ENCODE results near the gene ISL2. TPM values are rescaled to one million over a fixed set of nuclear protein-coding genes. Genes with fewer than 3 reads are reported as not detected.
A peak's percentile ranks its signal among the peaks of the same experiment; 100 is the strongest.
"Not testable (repeated sequence)": the region's sequence is repeated elsewhere in the genome, so short reads cannot be mapped to it uniquely, and the experiment has no call there.

ISL2 gene
- 1.1 TPM for polyA plus RNA-seq (2013, experiment 1 of 2; ENCODE audit: insufficient read length)
- 0.63 TPM for polyA plus RNA-seq (2013, experiment 2 of 2; ENCODE audit: insufficient read length)

DNA sequence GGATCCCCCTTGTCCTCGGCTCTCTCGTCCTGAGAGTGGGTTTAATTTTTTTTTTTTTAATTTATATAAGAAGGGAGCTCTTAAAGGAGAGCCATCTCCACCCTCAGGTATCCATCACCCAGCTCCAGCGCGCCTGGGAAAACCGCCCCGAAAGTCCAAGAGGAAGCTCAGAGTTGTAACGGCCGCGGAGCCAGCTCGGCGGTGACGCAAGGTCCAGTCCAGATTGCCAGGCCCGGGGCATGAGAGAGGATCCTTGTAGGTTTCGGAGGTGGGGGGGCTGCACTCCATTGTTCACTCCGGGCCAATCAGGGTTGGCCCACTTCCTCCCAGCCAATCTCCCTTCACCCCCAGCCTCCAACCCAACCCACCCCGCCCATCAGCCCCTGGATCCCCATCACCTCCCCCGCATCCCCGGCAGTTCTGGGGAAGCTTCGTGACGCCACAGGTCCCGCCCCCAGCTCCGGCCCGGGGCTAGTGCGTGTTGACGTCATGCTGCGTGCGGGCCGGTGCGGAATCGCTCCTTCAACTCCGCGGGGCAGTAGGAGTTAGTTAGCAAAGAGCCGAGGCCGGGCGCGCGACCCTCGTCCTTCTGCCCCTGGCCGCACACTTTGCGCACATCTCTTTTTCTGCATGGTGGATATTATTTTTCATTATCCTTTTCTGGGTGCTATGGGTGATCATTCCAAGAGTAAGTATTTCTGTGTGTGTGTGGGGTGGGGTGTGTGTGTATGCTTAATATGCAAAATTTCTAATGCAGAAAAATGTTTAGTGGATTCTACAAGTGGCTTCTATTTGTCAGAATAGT is at the start of gene ISL2:
Gene ISL2 (plus strand): TSS at position 520 of the 805 bp plus-strand sequence. CDS start 111 bp downstream, at position 631.
- DNase-seq, result peak; percentile 92

DNA sequence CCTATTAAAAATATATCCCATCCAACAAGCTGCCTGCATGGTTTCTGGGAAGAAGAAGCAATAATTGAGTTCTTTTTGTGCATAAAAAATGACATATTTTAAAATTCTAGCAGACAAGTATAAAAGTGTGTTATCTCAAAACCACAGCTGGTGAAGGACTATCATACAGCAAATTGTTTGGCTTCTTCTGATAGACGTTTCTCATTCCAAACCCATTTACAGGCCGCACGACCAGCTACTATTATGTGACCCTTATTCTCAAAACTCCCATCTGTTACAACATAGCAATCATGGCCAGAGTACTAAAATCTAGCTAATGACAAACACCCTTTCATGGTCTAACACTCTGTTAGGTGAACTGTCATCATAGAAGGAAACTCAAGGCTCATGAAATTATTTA is 47.0 kb upstream of the ISL2 start:
- no peak for DNase-seq

DNA sequence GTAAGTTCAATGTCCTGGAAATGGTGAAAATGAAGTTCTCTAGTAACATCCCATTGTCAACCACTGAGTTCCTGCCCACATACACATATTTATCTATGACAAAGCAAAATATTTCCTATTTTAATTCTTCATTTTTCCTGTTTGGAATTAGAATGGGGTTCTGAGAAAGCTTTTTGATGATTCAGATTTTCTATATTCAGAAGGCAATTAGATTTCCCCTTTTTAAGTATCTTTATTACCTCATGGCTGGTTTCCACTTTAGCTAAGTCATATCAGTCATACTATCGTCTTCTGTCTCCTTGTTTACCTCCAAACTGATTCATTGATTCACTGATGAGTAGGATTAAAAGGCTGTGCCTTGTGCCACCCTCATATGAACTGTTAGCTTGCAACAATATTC is 43.2 kb upstream of the ISL2 start:
- DNase-seq, result peak; percentile 5

DNA sequence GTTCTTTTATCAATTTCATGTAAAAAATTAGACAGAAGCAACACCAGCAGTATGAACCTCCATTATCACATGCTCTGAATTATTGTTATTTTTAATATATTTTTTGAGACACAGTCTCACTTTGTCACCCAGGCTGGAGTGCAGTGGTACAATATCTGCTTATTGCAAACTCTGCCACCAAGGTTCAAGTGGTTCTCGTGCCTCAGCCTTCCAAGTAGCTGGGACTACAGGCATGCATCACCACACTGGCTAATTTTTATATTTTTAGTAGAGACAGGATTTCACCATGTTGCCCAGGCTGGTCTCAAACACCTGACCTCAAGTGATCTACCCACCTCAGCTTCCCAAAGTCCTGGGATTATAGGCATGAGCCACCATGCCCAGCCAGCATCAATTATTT is 42.1 kb upstream of the ISL2 start:
- DNase-seq, result not testable (repeated sequence)

DNA sequence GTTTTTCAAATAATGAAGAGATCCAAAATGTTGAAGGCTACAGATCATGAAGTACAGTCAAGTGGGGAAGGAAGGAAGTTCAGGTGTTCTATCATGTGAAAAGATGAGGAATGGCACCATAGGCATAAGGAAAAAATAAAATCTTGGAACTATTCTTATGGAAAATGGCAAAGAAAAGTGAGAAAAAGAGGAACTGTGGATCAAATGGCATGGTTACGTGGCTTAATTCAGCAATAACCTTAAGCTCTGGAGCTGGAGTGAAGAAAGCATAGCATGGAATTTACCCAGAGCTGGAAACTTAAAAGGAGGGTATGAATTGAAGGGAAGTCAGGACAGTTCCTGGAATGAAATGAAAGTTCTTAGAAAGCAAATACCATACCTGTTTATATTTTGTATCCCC is 39.7 kb upstream of the ISL2 start:
- no peak for DNase-seq

DNA sequence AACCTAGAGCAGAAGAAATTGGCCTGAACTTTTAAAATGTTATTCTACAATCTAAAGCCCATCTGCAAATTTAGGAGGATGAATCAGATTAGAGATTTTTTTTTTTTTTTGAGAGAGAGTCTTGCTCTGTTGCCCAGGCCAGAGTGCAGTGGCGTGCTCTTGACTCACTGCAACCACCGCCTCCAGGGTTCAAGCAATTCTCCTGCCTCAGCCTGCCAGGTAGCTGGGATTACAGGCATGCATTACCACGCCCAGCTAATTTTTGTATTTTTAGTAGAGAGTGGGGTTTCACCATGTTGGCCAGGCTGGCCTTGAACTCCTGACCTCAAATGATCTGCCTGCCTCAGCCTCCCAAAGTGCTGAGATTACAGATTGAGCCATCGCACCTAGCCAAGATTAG is 38.6 kb upstream of the ISL2 start:
- DNase-seq, result not testable (repeated sequence)

DNA sequence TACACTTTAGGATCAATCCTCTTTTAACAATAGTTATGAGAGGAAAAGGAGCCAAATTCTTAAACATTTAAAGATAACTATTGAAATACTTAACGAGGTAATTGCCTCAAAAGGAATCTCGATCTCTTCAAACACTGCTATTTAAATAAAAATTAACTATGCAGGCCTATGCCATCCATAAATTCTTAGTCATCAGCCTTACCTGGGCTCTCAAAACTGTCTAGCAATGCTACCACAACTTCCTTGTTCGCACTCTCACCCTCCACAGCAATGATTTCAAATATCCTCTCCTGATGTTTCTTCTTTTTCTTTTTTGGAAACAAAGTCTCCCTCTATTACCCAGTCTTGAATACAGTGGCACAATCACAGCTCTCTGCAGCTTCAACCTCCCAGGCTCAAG is 37.6 kb upstream of the ISL2 start:
- DNase-seq, result no peak

DNA sequence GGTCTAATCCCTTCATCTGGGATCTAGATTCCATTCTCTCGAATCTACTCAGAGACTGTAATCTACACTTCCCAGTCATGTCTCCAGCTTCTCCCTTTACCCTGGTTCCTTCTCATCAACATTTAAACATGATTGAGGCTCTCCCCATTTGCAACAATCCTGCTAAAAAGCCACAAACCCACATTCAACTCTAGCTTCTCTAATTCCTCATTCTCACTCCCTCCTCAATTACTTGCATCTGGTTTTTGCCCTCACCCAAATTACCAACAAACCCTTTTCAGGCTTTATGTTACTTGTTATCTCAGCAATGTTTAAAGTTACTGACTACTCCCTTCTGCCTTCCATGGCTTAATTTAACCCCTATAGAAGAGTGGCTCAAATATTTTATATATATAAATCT is 36.8 kb upstream of the ISL2 start:
- no peak for DNase-seq

DNA sequence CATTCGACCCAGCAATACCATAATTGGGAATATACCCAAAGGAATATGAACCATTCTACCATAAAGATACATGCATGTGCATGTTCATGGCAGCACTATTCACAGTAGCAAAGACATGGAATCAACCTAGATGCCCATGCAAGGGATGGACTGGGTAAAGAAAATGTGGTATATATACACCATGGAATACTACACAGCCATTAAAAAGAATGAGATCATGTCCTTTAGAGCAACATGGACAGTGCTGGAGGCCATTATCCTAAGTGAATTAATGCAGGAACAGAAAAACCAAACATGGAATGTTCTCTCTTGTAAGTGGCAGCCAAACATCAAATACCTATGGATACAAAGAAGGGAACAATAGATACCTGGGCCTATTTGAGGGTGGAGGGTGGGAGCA is 32.7 kb upstream of the ISL2 start:
- no peak for DNase-seq

DNA sequence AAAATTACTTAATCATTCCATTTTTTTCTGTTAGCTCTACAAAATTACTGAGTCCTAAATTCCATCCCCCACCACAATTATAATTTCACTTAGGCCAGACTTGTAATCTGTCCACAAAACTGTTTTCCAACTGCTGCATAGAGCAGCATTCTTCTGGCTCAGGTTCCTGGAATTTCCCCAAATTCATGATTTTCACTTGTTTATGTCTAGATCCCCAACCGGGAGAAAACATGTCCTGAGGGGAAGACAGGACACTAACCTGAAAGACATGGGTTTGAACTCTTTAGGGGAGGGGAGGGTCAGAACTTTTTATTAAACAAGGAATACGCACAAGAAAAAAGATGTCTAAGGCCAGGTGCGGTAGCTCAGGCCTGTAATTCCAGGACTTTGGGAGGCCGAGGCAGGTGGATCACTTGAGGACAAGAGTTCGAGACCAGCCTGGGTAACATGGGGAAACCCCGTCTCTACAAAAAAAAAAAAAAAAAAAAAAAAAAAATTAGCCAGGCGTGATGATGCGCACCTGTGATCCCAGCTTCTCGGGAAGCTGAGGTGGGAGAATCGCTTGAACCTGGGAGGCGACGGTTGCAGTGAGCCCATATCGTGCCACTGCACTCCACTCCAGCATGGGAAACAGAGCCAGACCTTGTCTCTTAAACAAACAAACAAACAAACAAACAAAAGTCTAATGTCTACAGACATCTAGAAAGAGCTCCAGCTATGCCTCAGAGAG is 26.8 kb upstream of the ISL2 start:
- DNase-seq, result no peak

DNA sequence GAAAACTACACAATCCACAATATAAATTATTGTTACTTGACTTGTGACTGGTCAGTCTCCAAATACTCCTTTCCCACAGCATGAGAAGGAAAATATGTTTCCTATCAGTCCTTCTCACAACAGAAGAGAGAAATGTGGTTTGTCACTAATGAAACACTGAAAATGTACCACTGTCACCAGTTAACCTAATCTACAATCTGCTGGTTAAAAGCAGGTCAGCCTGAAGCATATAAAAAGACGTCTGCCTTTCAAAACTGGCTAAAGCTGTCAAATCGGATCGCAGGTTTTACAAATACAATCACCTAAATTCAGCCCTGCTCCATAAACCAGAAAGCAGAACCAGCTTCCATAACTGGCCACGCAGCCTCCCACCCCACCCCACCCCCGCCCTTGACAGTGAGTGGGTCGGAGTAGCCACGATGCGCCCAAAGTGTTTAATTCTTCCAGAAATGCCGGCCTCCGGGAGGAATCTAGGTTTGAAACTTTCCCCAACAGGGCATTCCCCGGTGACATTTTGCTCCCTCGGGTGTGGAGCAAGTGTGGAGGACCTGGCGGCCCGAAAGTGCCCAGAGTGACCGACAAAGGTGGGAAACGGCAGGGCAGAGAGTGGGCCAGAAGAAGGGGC is 26.0 kb upstream of the ISL2 start:
- DNase-seq, result peak; percentile 14

DNA sequence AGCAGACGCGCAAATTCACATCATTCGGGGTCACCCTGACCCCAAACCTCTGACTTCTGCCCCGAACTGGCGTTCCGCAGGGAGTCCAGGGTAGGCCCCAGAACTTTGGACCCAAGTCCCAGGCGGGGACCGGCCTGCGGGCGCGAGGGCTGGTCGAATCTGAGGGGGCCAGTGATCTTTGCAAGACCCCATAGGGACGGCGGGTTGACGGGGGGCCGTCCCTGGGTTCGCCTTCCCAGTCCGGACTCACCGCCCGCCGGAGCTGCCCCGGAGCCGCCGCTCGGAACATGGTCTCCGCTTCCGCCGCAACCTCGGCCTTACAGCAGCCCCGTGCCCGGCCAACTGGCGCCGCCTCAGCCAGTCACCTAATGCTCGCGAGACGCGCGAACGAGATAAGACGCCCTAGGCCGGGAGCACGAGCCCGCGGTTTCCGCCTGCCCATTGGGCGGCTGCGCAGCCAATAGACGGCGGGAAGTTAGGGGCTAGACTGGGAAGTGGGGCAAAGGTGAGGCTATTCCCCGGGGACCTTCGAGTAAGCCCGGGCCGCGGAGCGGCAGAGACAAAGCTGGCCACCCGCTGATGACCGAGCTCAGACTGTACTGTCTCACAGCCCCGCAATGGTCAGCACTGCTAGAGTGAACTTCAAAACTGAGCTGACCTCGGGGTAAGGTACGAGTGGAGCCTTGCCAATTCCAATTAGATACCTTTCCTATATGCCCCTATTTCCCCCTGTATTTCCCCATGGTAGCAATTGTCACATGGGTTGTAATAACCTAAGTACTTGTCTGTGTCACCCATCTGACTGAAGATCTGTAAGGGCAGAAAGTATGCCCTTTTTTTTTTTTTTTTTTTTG is 25.2 kb upstream of the ISL2 start, which contains the start of gene ETFA:
Gene ETFA (minus strand): TSS at position 370 of the 854 bp plus-strand sequence. CDS start 81 bp downstream, at position 289.
- peak; percentile 98 for DNase-seq

DNA sequence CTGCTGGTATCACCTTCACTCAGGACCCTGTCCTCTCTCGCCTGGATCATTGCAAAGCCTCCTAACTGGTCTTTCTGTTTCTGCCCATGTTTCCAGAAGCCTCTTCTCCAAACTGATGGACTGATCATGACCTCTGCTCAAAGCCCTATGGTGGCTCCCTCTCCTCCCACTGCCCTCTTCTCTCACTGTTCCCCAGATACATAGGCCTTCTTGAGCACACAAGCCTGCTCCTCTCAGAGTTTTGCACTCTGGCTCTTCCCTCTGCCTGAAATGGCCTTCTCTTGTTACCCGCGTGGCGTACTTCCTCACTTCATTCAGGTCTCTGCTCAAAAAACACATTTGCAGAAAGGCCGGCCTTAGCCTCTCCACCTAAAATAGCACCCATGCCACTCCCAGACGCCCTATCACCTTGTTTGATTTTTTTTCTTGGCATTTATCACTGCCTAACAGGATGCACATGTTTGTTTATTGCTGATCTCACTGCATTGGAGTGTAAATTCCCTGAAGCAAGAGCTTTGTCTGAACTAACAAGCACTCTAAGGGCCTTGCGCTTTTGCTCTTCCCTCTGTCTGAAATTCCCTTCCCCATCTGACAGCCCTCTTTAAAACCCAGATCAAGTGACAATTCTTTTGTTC is 23.9 kb upstream of the ISL2 start:
- DNase-seq, result peak; percentile 22

DNA sequence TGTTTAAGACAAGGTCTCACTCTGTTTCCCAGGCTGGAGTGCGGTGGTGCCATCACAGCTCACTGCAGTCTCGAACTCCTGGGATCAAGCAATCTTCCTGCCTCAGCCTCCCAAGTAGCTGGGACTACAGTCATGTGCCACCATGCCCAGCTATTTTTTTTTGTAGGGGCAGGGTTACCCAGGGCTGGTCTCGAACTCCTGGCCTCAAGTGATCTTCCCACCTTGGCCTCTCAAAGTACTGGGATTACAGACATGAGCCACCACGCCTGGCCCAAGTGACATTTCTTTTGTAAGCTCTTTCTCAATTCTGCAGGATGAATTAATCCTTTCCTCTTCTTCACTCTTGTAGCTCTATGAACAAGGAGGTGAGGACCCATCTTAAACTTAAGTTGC is 23.4 kb upstream of the ISL2 start:
- DNase-seq, result not testable (repeated sequence)

DNA sequence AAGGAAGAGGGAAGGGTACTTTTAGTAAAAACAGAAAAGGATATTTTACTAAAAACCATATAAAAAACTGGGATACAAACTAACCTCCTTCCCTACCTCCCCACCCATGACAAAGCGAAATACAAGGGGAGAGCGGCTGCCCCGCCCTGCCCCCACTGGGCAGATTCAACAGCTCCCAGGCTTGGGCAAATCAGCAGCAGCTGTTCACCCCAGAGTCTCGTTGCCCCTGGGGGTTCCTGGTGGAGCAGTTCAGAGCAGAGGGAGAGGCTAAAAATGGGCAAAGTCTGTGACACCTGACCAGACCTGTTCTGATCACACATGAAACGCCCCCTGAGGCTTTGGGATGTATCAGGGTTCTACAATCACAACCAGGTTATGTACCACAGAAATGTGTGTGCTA is 22.8 kb upstream of the ISL2 start:
- DNase-seq, result no peak

DNA sequence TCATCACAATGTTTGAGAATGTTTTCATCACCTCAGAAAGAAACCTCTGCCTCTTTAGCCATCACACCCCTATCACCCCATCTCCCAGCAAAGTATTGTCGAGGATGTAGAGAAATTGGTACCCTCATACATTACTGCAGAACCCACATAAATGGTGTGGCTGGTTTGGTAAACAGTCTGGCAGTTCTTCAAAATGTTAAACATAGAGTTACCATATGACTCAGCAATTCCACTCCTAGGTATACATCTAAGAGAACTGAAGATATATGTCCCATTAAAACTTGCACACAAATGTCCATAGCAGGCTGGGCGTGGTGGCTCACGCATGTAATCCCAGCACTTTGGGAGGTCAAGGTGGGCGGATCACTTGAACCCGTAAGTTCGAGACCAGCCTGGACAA is 16.6 kb upstream of the ISL2 start:
- no peak for DNase-seq

DNA sequence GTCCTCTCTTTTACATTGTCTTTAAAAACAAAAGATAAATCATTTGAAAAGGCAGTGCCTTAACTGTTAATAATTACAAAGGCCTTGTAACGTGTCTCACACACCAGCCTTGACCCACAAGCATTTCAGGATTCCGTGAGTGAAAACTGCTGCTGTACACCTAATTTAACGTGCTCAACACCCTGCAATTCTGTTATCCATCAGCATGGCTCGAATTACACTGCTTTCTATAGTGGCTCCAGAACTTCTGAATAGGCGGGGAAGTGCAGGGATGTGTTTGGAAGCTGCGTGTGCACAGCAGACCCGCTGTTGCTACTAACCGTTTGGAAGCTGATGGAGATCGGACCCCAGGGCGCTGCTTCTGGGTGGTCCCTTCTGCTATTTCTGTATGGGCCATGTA is 15.4 kb upstream of the ISL2 start:
- no peak for DNase-seq

DNA sequence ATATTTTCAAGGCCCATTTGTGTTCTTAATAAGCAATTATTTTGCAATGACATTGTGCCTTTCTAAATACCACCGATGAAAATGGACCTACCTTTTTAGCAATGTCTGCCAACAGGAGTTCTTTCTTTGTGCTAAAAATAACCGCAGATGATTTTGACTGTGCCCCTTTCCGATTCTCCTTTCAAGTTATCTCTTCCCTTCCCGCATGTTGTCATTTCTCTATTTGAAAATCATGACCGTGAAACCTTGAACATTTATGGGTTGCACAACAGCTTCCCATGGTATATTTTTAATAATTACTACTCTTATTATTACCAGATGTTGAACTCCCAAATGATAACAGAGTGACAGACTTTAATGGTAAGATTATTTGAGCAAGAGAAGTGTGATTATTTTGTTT is 15.0 kb upstream of the ISL2 start:
- DNase-seq, result no peak

DNA sequence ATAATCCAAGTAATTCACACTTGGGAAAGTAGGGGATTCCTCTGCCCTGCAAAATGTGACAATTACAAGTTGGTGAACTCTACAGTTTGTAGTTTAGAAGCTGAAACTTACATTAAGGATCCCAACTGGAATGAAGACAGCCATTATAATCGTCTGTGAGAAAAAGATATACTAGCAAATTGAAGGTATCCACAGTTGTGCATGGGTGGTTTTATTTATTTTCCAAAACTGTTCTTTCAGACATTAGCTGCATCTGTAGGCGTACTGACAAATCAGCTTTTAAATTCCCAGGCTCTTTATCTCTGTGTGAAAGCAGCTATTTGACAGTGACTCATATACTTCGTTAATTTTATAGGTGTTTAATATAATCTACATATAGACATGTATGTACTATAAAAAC is 12.5 kb upstream of the ISL2 start:
- DNase-seq, result no peak

DNA sequence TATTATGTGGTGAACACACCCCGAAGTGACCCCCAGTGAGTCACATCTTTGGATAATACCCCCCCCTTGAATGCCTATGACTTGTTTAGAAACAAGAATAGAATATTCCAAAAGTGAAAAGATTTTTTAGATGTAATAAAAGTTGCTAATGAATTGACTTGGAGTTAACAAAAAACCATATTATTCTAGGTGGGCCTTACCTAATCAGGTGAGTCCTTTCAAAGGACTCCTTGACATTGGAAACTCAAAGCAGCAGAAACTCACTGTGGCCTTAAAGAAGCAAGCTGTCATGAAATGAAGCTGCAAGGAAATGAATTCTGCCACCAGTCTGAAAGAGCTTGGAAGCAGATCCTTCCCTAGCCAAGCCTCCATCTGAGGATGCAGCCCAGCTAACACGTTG is 10.9 kb upstream of the ISL2 start:
- no peak for DNase-seq

DNA sequence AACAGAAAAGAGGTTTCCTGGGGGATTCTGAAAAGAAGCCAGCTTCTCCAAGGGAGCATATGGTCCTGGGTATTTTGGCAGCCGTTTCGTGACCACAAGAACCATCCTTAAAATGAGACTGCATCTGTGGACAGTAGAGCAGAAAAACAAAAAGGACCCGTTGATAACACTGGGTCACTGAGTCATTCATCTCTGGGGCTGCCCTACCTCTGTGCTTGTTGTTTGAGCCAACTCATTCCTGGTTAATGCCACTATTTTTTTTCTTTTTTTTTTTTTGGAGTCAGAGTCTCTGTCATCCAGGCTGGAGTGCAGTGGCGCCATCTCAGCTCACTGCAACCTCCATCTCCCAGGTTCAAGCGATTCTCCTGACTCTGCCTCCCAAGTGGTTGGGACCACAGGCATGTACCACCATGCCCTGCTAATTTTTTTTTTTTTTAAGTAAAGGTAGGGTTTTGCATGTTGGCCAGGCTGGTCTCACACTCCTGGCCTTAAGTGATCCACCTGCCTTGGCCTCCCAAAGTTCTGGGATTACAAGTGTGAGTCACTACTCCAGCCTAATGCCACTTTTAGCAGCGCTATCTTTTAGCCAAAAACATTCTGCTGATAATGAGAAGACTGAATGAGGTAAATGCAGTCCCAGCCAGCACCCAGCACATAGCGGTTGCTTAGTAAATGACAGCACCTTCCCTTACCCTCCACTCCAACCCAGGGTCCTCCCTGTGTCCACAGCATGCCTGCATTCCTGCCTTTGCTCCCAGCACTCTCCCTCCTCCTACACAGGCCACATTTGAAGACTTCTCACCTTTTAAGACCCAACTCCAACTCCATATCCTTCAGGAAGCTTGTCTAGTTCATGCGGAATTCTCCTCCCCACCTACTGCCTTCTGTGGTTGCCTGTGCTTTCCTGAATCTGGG is 9.1 kb upstream of the ISL2 start:
- DNase-seq, result peak; percentile 44

Data from fibroblast of skin of scalp (primary cell).